Ovary (tissue), 9 donors: ENCODE results near the gene CD300C. TPM values are rescaled to one million over a fixed set of nuclear protein-coding genes. Genes with fewer than 3 reads are reported as not detected.
"Not testable (repeated sequence)": the region's sequence is repeated elsewhere in the genome, so short reads cannot be mapped to it uniquely, and the experiment has no call there.

ENCODE experiments used
- DNase-seq, 5 donors: peaks; one replicate each; pipeline ENCODE4 v3.0.0-alpha.2; 2019 to 2020
- H3K27ac ChIP-seq, 2 donors: fragments of 200-600 bp; one replicate each; pipeline versions ENCODE4 v1.5.1 to v1.8.0; 2019 to 2022
- H3K27me3 ChIP-seq: fragments of 200-600 bp; one replicate; pipeline ENCODE4 v1.8.0; 2022
- H3K36me3 ChIP-seq: fragments of 200-600 bp; sonication (generic); one replicate; pipeline ENCODE4 v1.5.1; 2019
- H3K4me1 ChIP-seq: one replicate; pipeline ENCODE4 v1.8.1; 2013; ENCODE audit warnings: mild to moderate bottlenecking, moderate library complexity; ENCODE audit not compliant: insufficient read depth
- H3K4me3 ChIP-seq: fragments of 200-600 bp; sonication (generic); one replicate; pipeline ENCODE4 v1.5.1; 2017
- H3K9me3 ChIP-seq, 2 donors: fragments of 200-600 bp in 1 of 2; sonication (generic) in 1 of 2; one replicate each; pipeline versions ENCODE4 v1.5.1 to v1.8.1; 2013 to 2019; ENCODE audit warnings: mild to moderate bottlenecking in 1 of 2, moderate library complexity in 1 of 2
- EP300 ChIP-seq: sonication (generic); formaldehyde crosslinking; IDR thresholded peaks from one replicate; pipeline ENCODE4 v1.6.1; 2017; ENCODE audit warnings: antibody characterized with exemption
- POLR2A ChIP-seq: fragments of 450-650 bp; IDR thresholded peaks from one replicate; pipeline ENCODE4 v1.6.1; 2017; ENCODE audit warnings: antibody characterized with exemption, mild to moderate bottlenecking, moderate library complexity
- WGBS, 3 donors: extraction: QIAGEN DNeasy Blood & Tissue Kit in 1 of 3; methylation state at CpG; one replicate each; pipeline versions ENCODE4 v1.1.5 to v1.1.7; 2013 to 2017; 5-methylcytosine and 5-hydroxymethylcytosine counted together
- intact Hi-C, 4 donors: fragments of 100-400 bp; cut with DNase I; formaldehyde crosslinking; loops; one replicate each; pipeline versions ENCODE4 v1.11.0 to v1.15.1; 2022 to 2023
- polyA plus RNA-seq, 2 donors: library from polyadenylated mRNA; stranded (reverse); fragments of 200-250 nt in 1 of 2; fragments of 350-450 nt in 1 of 2; fragmentation: Illumina TruSeq in 1 of 2; extraction: RNeasy Lipid Tissue Mini Kit (QIAGEN cat#74804) in 1 of 2; gene quantifications; one replicate each; pipeline ENCODE4 v1.2.3, GENCODE V29; 2013 to 2014
- total RNA-seq, 7 donors: library from RNA; depleted of rRNA in 2 of 7; stranded (reverse); fragments of >200 nt in 2 of 7; fragmentation: NEBNext Ultra II Directional in 3 of 7; extraction: Animal tissue kit (Norgen Biotek cat#: 25700) in 3 of 7; gene quantifications; one replicate each; pipeline versions ENCODE4 v1.1.0 to v1.2.4, GENCODE V29; 2016 to 2023
- TF ChIP-seq, protein P1 (sequence below), 3 donors: fragments of 450-650 bp in 2 of 3; fragments of 200-600 bp in 1 of 3; IDR thresholded peaks; one replicate each; pipeline versions ENCODE4 v1.5.1 to v1.8.0; 2016 to 2022; ENCODE audit warnings: antibody characterized with exemption in 3 of 3, mild to moderate bottlenecking in 1 of 3
- donor health status: DM: no; HTN: no; CAD: no; lungs with moderate emphysema.
- donor health status: DM: no; HTN: no; CAD: no.
- donor health status: Bipolar disorder and iron deficiency.
- donor health status: DM: yes; HTN: yes; CAD: no.
- donor health status: DM: no; HTN: no; CAD: no.
- donor health status: DM: yes; HTN: yes; CAD: no.

Gene CD300C
- total and polyA plus RNA-seq, 9 donors = 0.18 to 1.6 (median 0.46) TPM; not detected in 1

DNA sequence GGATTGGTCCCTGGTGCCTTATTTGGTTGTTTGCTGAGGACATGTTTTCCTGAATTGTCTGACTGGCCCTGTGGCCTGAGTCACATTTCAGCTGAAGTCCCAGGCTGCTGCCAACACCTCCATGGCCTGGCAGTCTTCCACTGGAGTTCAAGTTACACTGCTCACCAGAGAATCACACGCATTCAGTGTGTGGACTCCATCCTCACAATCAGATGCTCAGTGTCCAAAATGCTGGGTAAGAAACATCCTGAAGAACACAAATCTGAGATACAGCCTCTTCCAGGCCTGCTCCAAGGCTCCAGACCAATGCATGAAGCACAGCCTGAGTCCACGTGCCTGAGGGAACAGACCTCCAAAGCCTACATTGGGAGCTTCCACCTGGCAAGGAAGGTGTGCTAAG, 33.9 kb downstream of the CD300C start:
- Histone ChIP-seq H3K4me1 (no peaks in the 10 kb centered on the region), H3K27ac (no peak overlapping the region), H3K9me3 (no peaks in the 10 kb centered on the region), H3K27me3 (no peaks in the 10 kb centered on the region), H3K36me3 (no peaks in the 10 kb centered on the region), H3K4me3 (no peak overlapping the region)
- 65 to 82% (median 74%) methylated on average over 1 to 2 of the region's 2 CpGs for WGBS, 3 donors
- no peak for DNase-seq
- intact Hi-C loops = no loop called here
- TF ChIP-seq EP300 (no peak), POLR2A (no peak)
- TF ChIP-seq, protein P1, sequence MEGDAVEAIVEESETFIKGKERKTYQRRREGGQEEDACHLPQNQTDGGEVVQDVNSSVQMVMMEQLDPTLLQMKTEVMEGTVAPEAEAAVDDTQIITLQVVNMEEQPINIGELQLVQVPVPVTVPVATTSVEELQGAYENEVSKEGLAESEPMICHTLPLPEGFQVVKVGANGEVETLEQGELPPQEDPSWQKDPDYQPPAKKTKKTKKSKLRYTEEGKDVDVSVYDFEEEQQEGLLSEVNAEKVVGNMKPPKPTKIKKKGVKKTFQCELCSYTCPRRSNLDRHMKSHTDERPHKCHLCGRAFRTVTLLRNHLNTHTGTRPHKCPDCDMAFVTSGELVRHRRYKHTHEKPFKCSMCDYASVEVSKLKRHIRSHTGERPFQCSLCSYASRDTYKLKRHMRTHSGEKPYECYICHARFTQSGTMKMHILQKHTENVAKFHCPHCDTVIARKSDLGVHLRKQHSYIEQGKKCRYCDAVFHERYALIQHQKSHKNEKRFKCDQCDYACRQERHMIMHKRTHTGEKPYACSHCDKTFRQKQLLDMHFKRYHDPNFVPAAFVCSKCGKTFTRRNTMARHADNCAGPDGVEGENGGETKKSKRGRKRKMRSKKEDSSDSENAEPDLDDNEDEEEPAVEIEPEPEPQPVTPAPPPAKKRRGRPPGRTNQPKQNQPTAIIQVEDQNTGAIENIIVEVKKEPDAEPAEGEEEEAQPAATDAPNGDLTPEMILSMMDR (IDR thresholded peaks at IDR 0.05) = no peak

DNA sequence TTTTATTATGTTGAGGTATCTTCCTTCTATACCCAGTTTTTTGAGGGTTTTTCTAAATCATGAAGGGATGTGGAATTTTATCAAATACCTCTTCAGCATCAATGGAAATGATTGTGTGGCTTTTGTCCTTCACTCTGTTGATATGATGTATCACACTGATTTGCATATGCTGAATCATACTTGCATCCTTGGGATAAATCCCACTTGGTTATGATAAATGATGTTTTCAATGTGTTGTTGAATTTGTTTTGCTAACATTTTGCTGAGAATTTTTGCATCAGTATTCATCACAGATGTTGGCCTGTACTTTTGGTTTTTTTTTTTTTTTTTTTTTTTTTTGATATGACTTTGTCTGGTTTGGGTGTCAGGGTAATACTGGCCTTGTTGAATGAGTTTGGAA, 37.8 kb downstream of the CD300C start:
- H3K27me3 ChIP-seq = no peaks in the 10 kb centered on the region
- no peaks in the 10 kb centered on the region for H3K36me3 ChIP-seq
- intact Hi-C loops = no loop called here
- no peaks in the 10 kb centered on the region for H3K4me1 ChIP-seq
- TF ChIP-seq, protein P1 (IDR thresholded peaks at IDR 0.05) = no peak
- no peak for TF ChIP-seq EP300
- no peak for TF ChIP-seq POLR2A
- H3K4me3 ChIP-seq = no peak overlapping the region
- no peak overlapping the region for H3K27ac ChIP-seq
- H3K9me3 ChIP-seq = no peaks in the 10 kb centered on the region
- DNase-seq = no peak

DNA sequence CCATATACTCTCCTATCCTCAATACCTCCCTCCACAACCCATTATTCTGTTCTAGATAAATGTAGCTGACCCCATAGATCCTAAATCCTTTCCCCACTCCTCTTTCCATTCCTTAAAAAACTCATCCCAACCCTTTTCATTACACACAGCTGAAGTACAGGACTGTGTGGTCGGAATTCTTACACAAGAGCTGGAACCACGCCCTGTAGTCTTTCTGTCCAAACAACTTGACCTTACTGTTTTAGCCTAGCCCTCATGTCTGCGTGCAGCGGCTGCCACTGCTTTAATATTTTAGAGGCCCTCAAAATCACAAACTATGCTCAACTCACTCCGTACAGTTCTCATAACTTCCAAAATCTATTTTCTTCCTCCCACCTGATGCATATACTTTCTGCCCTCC, 42.0 kb downstream of the CD300C start:
- H3K27ac ChIP-seq, H3K27me3 ChIP-seq, H3K9me3 ChIP-seq, H3K36me3 ChIP-seq, H3K4me3 ChIP-seq, intact Hi-C loops, H3K4me1 ChIP-seq: not testable (repeated sequence)
- peak in 1 of 5 donors; percentile 33 for DNase-seq
- 35 to 48% (median 43%) methylated on average over 5 of the region's 5 CpGs for WGBS, 3 donors

DNA sequence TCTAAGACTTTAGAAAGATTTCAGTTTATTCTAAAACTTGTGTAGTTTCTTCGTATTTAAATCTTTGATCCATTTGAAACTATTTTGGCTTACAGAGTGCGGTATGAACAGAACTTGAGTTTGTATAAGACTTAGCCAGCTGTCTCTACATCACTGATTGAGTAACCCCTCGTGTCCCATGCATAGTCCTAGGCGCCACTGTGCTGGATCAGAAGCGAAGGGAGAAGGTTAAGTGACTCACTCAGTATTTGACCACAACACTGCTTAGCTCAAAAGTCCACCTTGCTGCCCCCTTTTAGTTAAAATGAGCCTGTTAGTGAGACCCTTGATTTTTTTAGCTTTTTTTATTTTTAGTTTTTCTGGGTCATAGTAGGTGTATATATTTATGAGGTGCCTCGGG, 43.1 kb downstream of the CD300C start:
- Histone ChIP-seq H3K9me3 (no peaks in the 10 kb centered on the region), H3K27me3 (no peaks in the 10 kb centered on the region), H3K4me1 (no peaks in the 10 kb centered on the region), H3K27ac (no peak overlapping the region), H3K4me3 (no peak overlapping the region), H3K36me3 (no peaks in the 10 kb centered on the region)
- intact Hi-C loops = no loop called here
- DNase-seq = no peak
- TF ChIP-seq, protein P1 (IDR thresholded peaks at IDR 0.05) = no peak
- TF ChIP-seq EP300 (no peak), POLR2A (no peak)
- WGBS, 3 donors = 66 to 74% (median 70%) methylated on average over 6 of the region's 6 CpGs

DNA sequence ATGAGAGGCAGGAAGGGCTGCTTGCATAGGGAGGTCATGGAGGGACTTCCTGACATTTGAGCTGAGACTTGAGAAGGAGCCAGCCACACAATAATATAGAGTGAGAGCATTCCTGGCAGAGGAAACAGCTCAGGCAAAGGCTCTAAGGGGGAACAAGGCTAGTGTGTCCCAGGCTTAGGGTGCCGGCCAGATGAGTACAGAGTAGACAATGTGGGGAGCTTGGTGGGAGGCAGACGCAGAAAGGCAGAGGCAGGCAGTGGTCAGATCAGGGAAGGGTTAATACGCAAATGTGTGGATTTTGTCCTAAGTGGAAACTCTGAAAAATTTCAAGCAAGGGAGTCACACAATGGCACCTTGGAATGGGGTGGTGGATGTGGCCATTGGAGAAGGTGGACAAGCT, 45.9 kb downstream of the CD300C start:
- no peak overlapping the region for H3K4me3 ChIP-seq
- intact Hi-C loops = loop anchor here in 1 of 4 donors (5.0 kb wide), 1 partner anchor 303 kb away; no protein-coding TSS in a partner anchor
- TF ChIP-seq, protein P1 (IDR thresholded peaks at IDR 0.05) = no peak
- WGBS, 3 donors = 77 to 87% (median 83%) methylated on average over 3 of the region's 3 CpGs
- no peaks in the 10 kb centered on the region for H3K4me1 ChIP-seq
- no peaks in the 10 kb centered on the region for H3K36me3 ChIP-seq
- DNase-seq = no peak
- H3K27me3 ChIP-seq = no peaks in the 10 kb centered on the region
- no peaks in the 10 kb centered on the region for H3K9me3 ChIP-seq
- H3K27ac ChIP-seq = no peak overlapping the region
